A549 (cell line): ENCODE data around the gene HDAC7. TPM values are rescaled to one million over a fixed set of nuclear protein-coding genes. Genes with fewer than 3 reads are reported as not detected.

Experiments
- ATAC-seq, 2 experiments: fragments of 200-7000 bp in 1 of 2; fragments of >200 bp in 1 of 2; cut with Nextera tagmentation in 1 of 2; cut with Tn5 transposase in 1 of 2; 3 replicates each; pipeline versions ENCODE4 v1.8.0 to v1.9.1; 2018 to 2020; ENCODE audit warnings: mild to moderate bottlenecking in 1 of 2, moderate library complexity in 1 of 2
- CTCF ChIA-PET: fragments of 300-600 bp; sonication (Branson Sonifier 250); formaldehyde crosslinking; extraction: SDS; loops from one replicate; lab custom pipeline; 2021; ENCODE audit warnings: antibody characterized with exemption, inconsistent platforms; lab: Yijun Ruan, JAX
- POLR2A ChIA-PET: fragments of 350-600 bp; formaldehyde crosslinking; extraction: SDS; loops from one replicate; lab custom pipeline; 2021; ENCODE audit warnings: antibody characterized with exemption, inconsistent platforms; lab: Yijun Ruan, JAX
- DNase-seq, 2 experiments: peaks; one replicate each; pipeline versions ENCODE4 v3.0.0 to v3.0.0-alpha.2; 2011 to 2016; ENCODE audit warnings: low read depth in 1 of 2, low spot score in 1 of 2
- FAIRE-seq: peaks from 2 replicates; lab custom pipeline; 2011; peaks lifted over from hg19 to GRCh38; lab: Jason Lieb, UNC
- H3K27ac ChIP-seq, 2 experiments: fragments of >200 bp; sonication (Bioruptor Twin); formaldehyde crosslinking; 3 replicates each; pipeline ENCODE4 v1.5.1; 2016 to 2017
- H3K4me1 ChIP-seq: fragments of >200 bp; sonication (Bioruptor Twin); formaldehyde crosslinking; 3 replicates; pipeline ENCODE4 v1.6.1; 2016
- H3K4me2 ChIP-seq: fragments of >200 bp; sonication (Bioruptor Twin); formaldehyde crosslinking; 3 replicates; pipeline ENCODE4 v1.6.1; 2016
- H3K4me3 ChIP-seq: fragments of >200 bp; sonication (Bioruptor Twin); formaldehyde crosslinking; 3 replicates; pipeline ENCODE4 v1.5.1; 2016
- H3K9me3 ChIP-seq: fragments of >200 bp; sonication (Bioruptor Twin); formaldehyde crosslinking; 3 replicates; pipeline ENCODE4 v1.6.1; 2016
- CEBPB ChIP-seq, 2 experiments: fragments of >200 bp in 1 of 2; sonication (Bioruptor Twin) in 1 of 2; formaldehyde crosslinking in 1 of 2; IDR thresholded peaks; 2 replicates each; pipeline ENCODE4 v1.6.1; 2012 to 2016
- EHF ChIP-seq: fragments of 250-450 bp; sonication (Bioruptor Pico); IDR thresholded peaks from 2 replicates; pipeline ENCODE4 v1.5.0; 2020; ENCODE audit warnings: mild to moderate bottlenecking
- GATA3 ChIP-seq: IDR thresholded peaks from 2 replicates; pipeline ENCODE4 v1.6.1; 2012; ENCODE audit warnings: borderline replicate concordance
- HDAC2 ChIP-seq: fragments of 200-600 bp; sonication (generic); IDR thresholded peaks from 2 replicates; pipeline ENCODE4 v1.6.1; 2016
- HOXB13 ChIP-seq: fragments of 250-450 bp; sonication (Bioruptor Pico); IDR thresholded peaks from 2 replicates; pipeline ENCODE4 v1.5.0; 2020; ENCODE audit warnings: low read depth, mild to moderate bottlenecking, moderate library complexity
- JUN ChIP-seq, 2 experiments: fragments of >200 bp; sonication (Bioruptor Twin); formaldehyde crosslinking; IDR thresholded peaks; 2 replicates in 1 of 2; 3 replicates in 1 of 2; pipeline ENCODE4 v1.6.1; 2016 to 2017
- JUNB ChIP-seq: fragments of >200 bp; sonication (Bioruptor Twin); formaldehyde crosslinking; IDR thresholded peaks from 2 replicates; pipeline ENCODE4 v1.6.1; 2016
- MYC ChIP-seq: IDR thresholded peaks from 2 replicates; pipeline ENCODE4 v1.6.1; 2012; ENCODE audit warnings: mild to moderate bottlenecking, inconsistent platforms, low read length, improper control_type of control experiment, borderline replicate concordance
- NR3C1 ChIP-seq: fragments of >200 bp; sonication (Bioruptor Twin); formaldehyde crosslinking; IDR thresholded peaks from 3 replicates; pipeline ENCODE4 v1.6.1; 2017
- PHF8 ChIP-seq: fragments of 200-600 bp; sonication (generic); IDR thresholded peaks from 2 replicates; pipeline ENCODE4 v1.6.1; 2016; ENCODE audit warnings: low read depth, mild to moderate bottlenecking, antibody characterized with exemption, moderate library complexity, borderline replicate concordance
- RAD21 ChIP-seq, 2 experiments: fragments of >200 bp in 1 of 2; sonication (Bioruptor Twin) in 1 of 2; formaldehyde crosslinking in 1 of 2; IDR thresholded peaks in 1 of 2; conservative IDR thresholded peaks in 1 of 2; 2 replicates in 1 of 2; 3 replicates in 1 of 2; pipeline ENCODE4 v1.6.1; 2012 to 2018; ENCODE audit warnings: inconsistent platforms in 1 of 2
- RARB ChIP-seq: fragments of 250-450 bp; sonication (Bioruptor Pico); IDR thresholded peaks from 2 replicates; pipeline ENCODE4 v1.8.0; 2021; ENCODE audit warnings: mild to moderate bottlenecking, moderate library complexity
- SREBF2 ChIP-seq: fragments of 450-650 bp; IDR thresholded peaks from 2 replicates; pipeline ENCODE4 v1.6.1; 2014; ENCODE audit warnings: mild to moderate bottlenecking, moderate library complexity
- TP53 ChIP-seq: fragments of 250-450 bp; sonication (Bioruptor Pico); IDR thresholded peaks from 2 replicates; pipeline ENCODE4 v1.5.0; 2021; ENCODE audit warnings: mild to moderate bottlenecking, moderate library complexity
- ZNF302 ChIP-seq: fragments of 250-450 bp; sonication (Bioruptor Pico); IDR thresholded peaks from 2 replicates; pipeline ENCODE4 v1.9.0; 2021; ENCODE audit warnings: inconsistent platforms, mild to moderate bottlenecking, moderate library complexity
- WGBS: methylation state at CpG from one replicate; pipeline ENCODE4 v1.1.6; 2017; ENCODE audit errors: missing lambda C conversion rate; 5-methylcytosine and 5-hydroxymethylcytosine counted together
- polyA plus RNA-seq, 4 experiments: library from polyadenylated mRNA; depleted of rRNA in 3 of 4; stranded (reverse); fragments of >200 nt; fragmentation: RNase III in 1 of 4; extraction: RNeasy Plus Mini Kit Qiagen cat#74134 plus additional on column Dnase treatment in 1 of 4; gene quantifications; 2 replicates in 3 of 4; 3 replicates in 1 of 4; pipeline ENCODE4 v1.2.3, GENCODE V29; 2011 to 2017
- TF ChIP-seq, protein P1 (sequence below): fragments of 250-450 bp; sonication (Bioruptor Pico); IDR thresholded peaks from 2 replicates; pipeline ENCODE4 v1.5.0; 2021; ENCODE audit warnings: mild to moderate bottlenecking, moderate library complexity, borderline replicate concordance
- TF ChIP-seq, protein P2 (sequence below): fragments of 450-650 bp; IDR thresholded peaks from 2 replicates; pipeline ENCODE4 v1.6.1; 2014; ENCODE audit warnings: antibody characterized with exemption
- TF ChIP-seq, protein P3 (sequence below): fragments of >200 bp; sonication (Bioruptor Twin); formaldehyde crosslinking; IDR thresholded peaks from 2 replicates; pipeline ENCODE4 v1.6.1; 2016
- TF ChIP-seq, protein P4 (sequence below): fragments of 150-350 bp; IDR thresholded peaks from 2 replicates; pipeline ENCODE4 v1.6.1; 2014; ENCODE audit warnings: low read depth, mild to moderate bottlenecking, low read length
- TF ChIP-seq, protein P5 (sequence below): IDR thresholded peaks from 2 replicates; pipeline ENCODE4 v1.6.1; 2012
- TF ChIP-seq, protein P6 (sequence below): IDR thresholded peaks from 2 replicates; pipeline ENCODE4 v1.6.1; 2012; ENCODE audit warnings: low read depth, borderline replicate concordance

Gene HDAC7
- polyA plus RNA-seq, 2 of the 4 experiments (the other 2 are of a cell fraction) = 17.2 to 36.0 TPM

DNA sequence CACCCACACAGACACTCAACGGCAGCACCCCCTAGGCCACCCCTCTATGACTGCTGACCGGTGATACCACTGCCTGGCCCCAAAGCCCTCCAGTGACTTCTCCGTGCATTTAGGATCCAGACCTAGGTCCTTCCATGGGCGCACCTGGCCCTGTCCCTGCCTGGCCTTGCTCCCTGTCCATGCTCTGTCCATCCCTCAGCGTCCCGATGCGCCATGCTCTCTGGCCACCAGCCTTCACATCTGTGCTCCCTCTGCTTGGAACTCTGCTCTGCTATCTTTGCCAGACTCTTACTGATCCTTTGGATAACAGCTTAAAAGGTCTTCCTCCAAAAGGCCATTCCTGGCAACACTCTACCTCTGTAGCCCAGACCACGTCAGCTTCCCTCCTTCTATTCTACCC, 25.4 kb upstream of the HDAC7 start:
- Histone ChIP-seq H3K4me2 (no peak overlapping the region), H3K4me3 (no peak overlapping the region), H3K4me1 (peaks cover under 1% of the 10 kb centered on the region; the same call in 1 of the 3 replicates), H3K9me3 (no peaks in the 10 kb centered on the region), H3K27ac (no peak overlapping the region)
- ATAC-seq (no peak; a peak in 1 of 6 replicates), FAIRE-seq (no peak), DNase-seq (no peak)
- ChIA-PET POLR2A (no interaction called here), CTCF (interaction anchor here (2.0 to 31.0 kb wide), 5 partner anchors 8 to 133 kb away, joined by 8 to 1532 read pairs (median 259); partner anchors contain the start of genes HDAC7, RPAP3 and SLC48A1)
- TF ChIP-seq JUNB = no peak
- no peak for TF ChIP-seq GATA3
- no peak for TF ChIP-seq ZNF302 (CRISPR knock-in tag)
- TF ChIP-seq EHF (CRISPR knock-in tag) = no peak
- no peak for TF ChIP-seq HDAC2
- TF ChIP-seq, protein P1, sequence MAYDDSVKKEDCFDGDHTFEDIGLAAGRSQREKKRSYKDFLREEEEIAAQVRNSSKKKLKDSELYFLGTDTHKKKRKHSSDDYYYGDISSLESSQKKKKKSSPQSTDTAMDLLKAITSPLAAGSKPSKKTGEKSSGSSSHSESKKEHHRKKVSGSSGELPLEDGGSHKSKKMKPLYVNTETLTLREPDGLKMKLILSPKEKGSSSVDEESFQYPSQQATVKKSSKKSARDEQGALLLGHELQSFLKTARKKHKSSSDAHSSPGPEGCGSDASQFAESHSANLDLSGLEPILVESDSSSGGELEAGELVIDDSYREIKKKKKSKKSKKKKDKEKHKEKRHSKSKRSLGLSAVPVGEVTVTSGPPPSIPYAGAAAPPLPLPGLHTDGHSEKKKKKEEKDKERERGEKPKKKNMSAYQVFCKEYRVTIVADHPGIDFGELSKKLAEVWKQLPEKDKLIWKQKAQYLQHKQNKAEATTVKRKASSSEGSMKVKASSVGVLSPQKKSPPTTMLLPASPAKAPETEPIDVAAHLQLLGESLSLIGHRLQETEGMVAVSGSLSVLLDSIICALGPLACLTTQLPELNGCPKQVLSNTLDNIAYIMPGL (CRISPR knock-in tag) = no peak
- no peak for TF ChIP-seq JUN (IDR thresholded peaks at IDR 0.05)
- TF ChIP-seq SREBF2 = no peak
- TF ChIP-seq PHF8 = no peak
- TF ChIP-seq, protein P2, sequence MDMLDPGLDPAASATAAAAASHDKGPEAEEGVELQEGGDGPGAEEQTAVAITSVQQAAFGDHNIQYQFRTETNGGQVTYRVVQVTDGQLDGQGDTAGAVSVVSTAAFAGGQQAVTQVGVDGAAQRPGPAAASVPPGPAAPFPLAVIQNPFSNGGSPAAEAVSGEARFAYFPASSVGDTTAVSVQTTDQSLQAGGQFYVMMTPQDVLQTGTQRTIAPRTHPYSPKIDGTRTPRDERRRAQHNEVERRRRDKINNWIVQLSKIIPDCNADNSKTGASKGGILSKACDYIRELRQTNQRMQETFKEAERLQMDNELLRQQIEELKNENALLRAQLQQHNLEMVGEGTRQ = no peak
- no peak for TF ChIP-seq MYC
- no peak for TF ChIP-seq CEBPB (IDR thresholded peaks at IDR 0.05)
- 90% methylated on average over 7 of the region's 8 CpGs for WGBS

DNA sequence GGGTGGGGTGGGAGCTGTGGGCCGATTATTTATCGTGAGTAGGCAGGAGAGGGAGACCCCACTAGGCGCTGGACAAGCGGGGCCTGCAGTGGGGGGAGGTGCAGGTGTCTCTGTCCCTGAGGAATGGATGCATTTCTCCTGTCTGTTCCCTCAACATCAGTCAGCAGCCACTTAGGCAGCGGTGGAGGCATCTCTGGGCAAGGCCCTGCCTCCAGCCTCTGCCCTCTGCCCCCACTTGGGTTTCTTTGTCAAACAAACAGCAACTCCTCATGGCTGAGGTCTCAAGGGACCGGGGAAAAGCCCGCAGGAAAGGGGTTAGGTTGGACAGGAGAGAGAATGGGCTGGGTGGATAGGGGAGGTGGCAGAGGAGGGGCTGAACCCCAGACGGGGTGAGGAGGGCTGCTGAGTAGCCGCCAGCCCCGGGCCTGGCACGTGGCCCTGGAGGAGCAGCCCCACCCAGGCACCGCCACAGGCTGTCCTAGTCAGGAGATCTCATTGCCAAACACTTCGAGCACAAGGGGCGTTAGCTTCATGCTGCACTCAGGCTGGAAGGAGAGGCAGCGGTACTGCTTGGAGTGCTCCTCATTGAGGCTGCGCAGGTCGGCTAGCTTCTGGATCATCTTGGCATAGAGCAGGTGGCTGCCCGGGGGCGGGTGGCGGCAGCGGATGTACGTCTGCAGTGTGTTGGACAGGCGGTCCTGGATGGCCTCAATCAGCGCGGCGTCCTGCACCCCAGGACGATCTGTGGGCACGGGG, 24.7 kb upstream of the HDAC7 start:
- ATAC-seq (peak in 1 of 2 experiments; percentile 42; a peak in 3 of 6 replicates), FAIRE-seq (no peak)
- POLR2A ChIA-PET = no interaction called here
- TF ChIP-seq RARB = no peak
- TF ChIP-seq, protein P3, sequence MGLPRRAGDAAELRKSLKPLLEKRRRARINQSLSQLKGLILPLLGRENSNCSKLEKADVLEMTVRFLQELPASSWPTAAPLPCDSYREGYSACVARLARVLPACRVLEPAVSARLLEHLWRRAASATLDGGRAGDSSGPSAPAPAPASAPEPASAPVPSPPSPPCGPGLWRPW = no peak
- TF ChIP-seq HOXB13 (CRISPR knock-in tag) = no peak
- TF ChIP-seq, protein P4, sequence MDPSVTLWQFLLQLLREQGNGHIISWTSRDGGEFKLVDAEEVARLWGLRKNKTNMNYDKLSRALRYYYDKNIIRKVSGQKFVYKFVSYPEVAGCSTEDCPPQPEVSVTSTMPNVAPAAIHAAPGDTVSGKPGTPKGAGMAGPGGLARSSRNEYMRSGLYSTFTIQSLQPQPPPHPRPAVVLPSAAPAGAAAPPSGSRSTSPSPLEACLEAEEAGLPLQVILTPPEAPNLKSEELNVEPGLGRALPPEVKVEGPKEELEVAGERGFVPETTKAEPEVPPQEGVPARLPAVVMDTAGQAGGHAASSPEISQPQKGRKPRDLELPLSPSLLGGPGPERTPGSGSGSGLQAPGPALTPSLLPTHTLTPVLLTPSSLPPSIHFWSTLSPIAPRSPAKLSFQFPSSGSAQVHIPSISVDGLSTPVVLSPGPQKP = no peak
- TF ChIP-seq, protein P5, sequence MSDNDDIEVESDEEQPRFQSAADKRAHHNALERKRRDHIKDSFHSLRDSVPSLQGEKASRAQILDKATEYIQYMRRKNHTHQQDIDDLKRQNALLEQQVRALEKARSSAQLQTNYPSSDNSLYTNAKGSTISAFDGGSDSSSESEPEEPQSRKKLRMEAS = no peak
- TF ChIP-seq TP53 (CRISPR knock-in tag) = no peak
- TF ChIP-seq, protein P6, sequence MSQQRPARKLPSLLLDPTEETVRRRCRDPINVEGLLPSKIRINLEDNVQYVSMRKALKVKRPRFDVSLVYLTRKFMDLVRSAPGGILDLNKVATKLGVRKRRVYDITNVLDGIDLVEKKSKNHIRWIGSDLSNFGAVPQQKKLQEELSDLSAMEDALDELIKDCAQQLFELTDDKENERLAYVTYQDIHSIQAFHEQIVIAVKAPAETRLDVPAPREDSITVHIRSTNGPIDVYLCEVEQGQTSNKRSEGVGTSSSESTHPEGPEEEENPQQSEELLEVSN = no peak
- no peak for TF ChIP-seq NR3C1
- no peak for TF ChIP-seq RAD21 (conservative IDR thresholded peaks at IDR 0.05 in 1 of 2, IDR thresholded peaks at IDR 0.05 in 1 of 2)
- TF ChIP-seq, all 56 proteins: peak for 0
- no peak for DNase-seq
- CTCF ChIA-PET = interaction anchor here (0.8 to 31.0 kb wide), 6 partner anchors 8 to 132 kb away, joined by 3 to 1532 read pairs (median 188); partner anchors contain the start of genes HDAC7, RPAP3 and SLC48A1
- Histone ChIP-seq H3K27ac (no peak overlapping the region), H3K4me1 (no peaks in the 10 kb centered on the region), H3K4me3 (no peak overlapping the region), H3K9me3 (no peaks in the 10 kb centered on the region), H3K4me2 (no peak overlapping the region)
- WGBS = 65% methylated on average over 26 of the region's 28 CpGs
